ENCODE measurements around the gene RAN. TPM values are rescaled to one million over a fixed set of nuclear protein-coding genes. Genes with fewer than 3 reads are reported as not detected.

Gene RAN
- total RNA-seq (298 TPM), polyA plus RNA-seq (100 to 1,000 TPM; 682 to 837 (median 733) TPM)

DNA sequence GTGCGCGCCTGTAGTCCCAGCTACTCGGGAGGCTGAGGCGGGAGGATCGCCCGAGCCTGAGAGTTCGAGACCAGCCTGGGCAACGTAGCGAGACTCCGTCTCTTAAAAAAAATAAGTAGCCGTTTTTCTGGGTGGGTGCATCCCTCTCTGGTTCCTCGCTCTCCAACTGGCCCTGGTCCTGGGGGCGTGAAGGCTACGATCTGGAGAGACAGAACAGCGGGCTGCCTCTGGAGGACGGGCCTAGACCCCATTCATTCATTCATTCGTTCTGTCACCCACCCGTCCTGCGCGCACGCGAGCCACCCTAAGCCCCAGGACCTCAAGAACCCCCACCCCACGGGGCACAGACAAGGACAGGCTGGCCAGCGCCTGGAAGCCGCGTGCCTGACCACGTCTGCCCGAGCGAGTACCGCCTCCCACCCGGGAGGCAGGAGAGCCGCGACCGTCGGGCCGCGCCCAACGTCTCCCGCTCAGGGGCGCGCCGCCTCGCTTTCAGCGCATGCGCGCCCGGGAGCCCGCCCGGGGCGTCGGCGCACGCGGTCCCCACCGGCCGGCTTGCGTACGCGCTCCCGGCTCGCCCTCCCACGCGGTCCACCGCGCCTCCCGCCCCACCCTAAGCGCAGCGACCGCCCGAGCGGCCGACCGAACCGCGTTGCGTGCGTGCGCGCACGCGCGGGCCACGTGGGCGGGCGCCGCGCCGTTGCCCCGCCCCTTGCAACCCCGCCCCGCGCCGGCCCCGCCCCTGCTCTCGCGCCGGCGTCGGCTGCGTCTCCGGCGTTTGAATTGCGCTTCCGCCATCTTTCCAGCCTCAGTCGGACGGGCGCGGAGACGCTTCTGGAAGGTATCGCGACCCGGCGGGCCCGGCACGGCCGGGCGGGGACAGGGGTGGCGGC, at the start of gene RAN:
RAN (plus strand) TSS at position 781 of the 893 bp plus-strand sequence. CDS start 528 bp downstream, outside the sequence.
- Mint-ChIP-seq H3K27ac (peak within 1 kb of the TSS; percentile 95 to 97 (median 96)), H3K9me3 (peaks cover 0 to 1% (median 0%) of the 10 kb centered on the region in 7 donors), H3K27me3 (no peaks in the 10 kb centered on the region), H3K36me3 (peaks cover 35% of the 10 kb centered on the region), H3K4me3 (peak within 1 kb of the TSS; percentile 90 to 97 (median 94)), H3K4me1 (peaks cover 30 to 81% (median 45%) of the 10 kb centered on the region in 4 donors)
- H3K27me3 ChIP-seq (ENCODE audit: control insufficient read depth, insufficient read depth, low read length): no peaks in the 10 kb centered on the region
- H3K4me3 ChIP-seq (ENCODE audit: low read depth, low read length): peak within 1 kb of the TSS; percentile 95
- DNase-seq (peak; percentile 88 to 95 (median 91)), ATAC-seq (ENCODE audit: low read depth in 2 of 2) (peak; percentile 81 to 86)
- H3K36me3 ChIP-seq (ENCODE audit: control insufficient read depth, insufficient read depth, low read length): peaks cover 31% of the 10 kb centered on the region
- H3K27ac ChIP-seq (ENCODE audit: insufficient read depth, low read length, poor library complexity, severe bottlenecking): peak within 1 kb of the TSS; percentile 88
- peaks cover 54% of the 10 kb centered on the region for H3K4me1 ChIP-seq (ENCODE audit: control insufficient read depth, insufficient read depth, low read length, poor library complexity, severe bottlenecking)
- no peaks in the 10 kb centered on the region for H3K9me3 ChIP-seq (ENCODE audit: control insufficient read depth in 2 of 2, low read length in 2 of 2)

DNA sequence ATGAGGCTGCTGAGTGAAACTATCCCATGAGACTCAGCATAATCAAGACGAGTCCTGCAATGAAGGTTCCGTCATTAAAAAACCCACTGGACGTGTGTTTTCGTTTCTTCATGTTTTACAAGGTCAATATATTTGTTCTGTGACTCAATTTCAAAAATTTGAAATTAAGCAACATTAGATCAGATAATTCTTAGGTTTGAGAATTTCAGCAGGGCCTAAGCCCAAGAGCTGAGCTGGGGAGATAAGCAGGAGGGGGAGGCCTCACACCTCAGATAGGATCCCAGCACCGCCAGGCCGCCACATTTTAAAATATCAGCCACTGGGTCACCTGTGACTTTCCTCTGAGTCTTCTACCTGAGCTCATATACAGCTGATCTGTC, 46.1 kb upstream of the RAN start:
- Histone ChIP-seq H3K4me1 (ENCODE audit: control insufficient read depth, insufficient read depth, low read length, poor library complexity, severe bottlenecking) (no peaks in the 10 kb centered on the region), H3K36me3 (ENCODE audit: control insufficient read depth, insufficient read depth, low read length) (peaks cover 31% of the 10 kb centered on the region), H3K27ac (ENCODE audit: insufficient read depth, low read length, poor library complexity, severe bottlenecking) (no peak overlapping the region), H3K9me3 (ENCODE audit: control insufficient read depth in 2 of 2, low read length in 2 of 2) (no peaks in the 10 kb centered on the region), H3K4me3 (ENCODE audit: low read depth, low read length) (no peak overlapping the region), H3K27me3 (ENCODE audit: control insufficient read depth, insufficient read depth, low read length) (no peaks in the 10 kb centered on the region)
- no peak for DNase-seq
- H3K36me3 Mint-ChIP-seq: peaks cover 17% of the 10 kb centered on the region
- no peaks in the 10 kb centered on the region for H3K27me3 Mint-ChIP-seq
- H3K27ac Mint-ChIP-seq: no peak overlapping the region
- peaks cover 0 to 16% (median 9%) of the 10 kb centered on the region in 4 donors for H3K4me1 Mint-ChIP-seq
- H3K4me3 Mint-ChIP-seq: no peak overlapping the region
- no peaks in the 10 kb centered on the region for H3K9me3 Mint-ChIP-seq
- ATAC-seq (ENCODE audit: low read depth in 2 of 2): no peak

DNA sequence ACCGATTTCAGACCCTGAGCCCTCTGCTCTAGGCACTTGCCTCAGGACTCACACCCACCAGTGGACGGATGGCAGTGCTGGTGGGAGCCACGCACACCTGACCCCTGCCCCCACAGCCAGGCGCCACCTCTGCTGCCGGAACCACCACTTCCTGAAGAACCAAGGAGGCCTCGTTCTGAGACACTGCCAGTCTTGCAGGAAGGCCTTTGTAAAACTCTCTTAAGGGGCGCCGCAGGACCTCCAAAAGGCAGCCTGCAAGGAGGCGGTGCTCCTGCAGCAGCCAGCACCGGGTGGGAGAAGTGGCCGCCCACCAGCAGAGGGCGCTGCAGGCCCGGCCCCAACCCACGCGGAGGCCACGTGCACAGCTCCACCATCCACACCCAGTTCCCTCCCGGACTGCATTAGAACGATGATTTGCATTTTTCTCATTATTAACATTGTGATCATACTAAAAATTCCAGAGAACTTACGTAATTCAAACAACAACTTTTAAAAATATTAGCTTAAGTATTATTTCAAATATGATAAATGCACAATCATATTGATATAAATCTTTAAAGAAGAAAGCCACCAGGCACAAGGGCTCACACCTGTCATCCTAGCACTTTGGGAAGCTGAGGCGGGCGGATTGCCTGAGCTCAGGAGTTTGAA, 45.6 kb upstream of the RAN start:
- Mint-ChIP-seq H3K27me3 (no peaks in the 10 kb centered on the region), H3K4me3 (no peak overlapping the region), H3K36me3 (peaks cover 12% of the 10 kb centered on the region), H3K9me3 (no peaks in the 10 kb centered on the region), H3K27ac (no peak overlapping the region), H3K4me1 (peaks cover 0 to 20% (median 10%) of the 10 kb centered on the region in 4 donors)
- Histone ChIP-seq H3K36me3 (ENCODE audit: control insufficient read depth, insufficient read depth, low read length) (peaks cover 26% of the 10 kb centered on the region), H3K4me3 (ENCODE audit: low read depth, low read length) (no peak overlapping the region), H3K27me3 (ENCODE audit: control insufficient read depth, insufficient read depth, low read length) (no peaks in the 10 kb centered on the region), H3K4me1 (ENCODE audit: control insufficient read depth, insufficient read depth, low read length, poor library complexity, severe bottlenecking) (no peaks in the 10 kb centered on the region), H3K27ac (ENCODE audit: insufficient read depth, low read length, poor library complexity, severe bottlenecking) (no peak overlapping the region), H3K9me3 (ENCODE audit: control insufficient read depth in 2 of 2, low read length in 2 of 2) (no peaks in the 10 kb centered on the region)
- ATAC-seq (ENCODE audit: low read depth in 2 of 2) (peak; percentile 69 to 88), DNase-seq (peak; percentile 45 to 67 (median 63))

DNA sequence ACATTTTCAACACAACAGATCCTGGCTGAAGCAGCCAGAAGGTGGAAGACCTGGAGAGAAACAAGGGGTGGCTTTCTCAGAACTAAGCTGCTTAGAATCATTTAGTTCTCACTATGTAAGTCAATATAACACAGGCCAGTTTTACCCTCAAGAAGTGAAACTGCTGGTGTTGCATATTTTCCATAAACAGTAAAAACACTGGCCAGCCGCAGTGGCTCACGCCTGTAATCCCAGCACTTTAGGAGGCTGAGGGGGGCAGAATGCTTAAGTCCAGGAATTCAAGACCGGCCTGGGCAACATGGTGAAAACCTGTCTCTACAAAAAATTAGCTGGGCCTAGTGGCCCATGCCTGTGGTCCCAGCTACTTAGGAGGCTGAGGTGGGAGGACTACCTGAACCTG, 44.4 kb upstream of the RAN start:
- Histone ChIP-seq H3K4me3 (ENCODE audit: low read depth, low read length) (no peak overlapping the region), H3K4me1 (ENCODE audit: control insufficient read depth, insufficient read depth, low read length, poor library complexity, severe bottlenecking) (no peaks in the 10 kb centered on the region), H3K9me3 (ENCODE audit: control insufficient read depth in 2 of 2, low read length in 2 of 2) (no peaks in the 10 kb centered on the region), H3K27ac (ENCODE audit: insufficient read depth, low read length, poor library complexity, severe bottlenecking) (no peak overlapping the region), H3K36me3 (ENCODE audit: control insufficient read depth, insufficient read depth, low read length) (peaks cover 22% of the 10 kb centered on the region), H3K27me3 (ENCODE audit: control insufficient read depth, insufficient read depth, low read length) (no peaks in the 10 kb centered on the region)
- Mint-ChIP-seq H3K4me3 (no peak overlapping the region), H3K9me3 (no peaks in the 10 kb centered on the region), H3K4me1 (peaks cover 5 to 25% (median 15%) of the 10 kb centered on the region in 4 donors), H3K36me3 (peaks cover 11% of the 10 kb centered on the region), H3K27ac (peak overlapping the region; percentile 32 to 85 (median 38)), H3K27me3 (no peaks in the 10 kb centered on the region)
- no peak for ATAC-seq (ENCODE audit: low read depth in 2 of 2)
- DNase-seq: no peak

DNA sequence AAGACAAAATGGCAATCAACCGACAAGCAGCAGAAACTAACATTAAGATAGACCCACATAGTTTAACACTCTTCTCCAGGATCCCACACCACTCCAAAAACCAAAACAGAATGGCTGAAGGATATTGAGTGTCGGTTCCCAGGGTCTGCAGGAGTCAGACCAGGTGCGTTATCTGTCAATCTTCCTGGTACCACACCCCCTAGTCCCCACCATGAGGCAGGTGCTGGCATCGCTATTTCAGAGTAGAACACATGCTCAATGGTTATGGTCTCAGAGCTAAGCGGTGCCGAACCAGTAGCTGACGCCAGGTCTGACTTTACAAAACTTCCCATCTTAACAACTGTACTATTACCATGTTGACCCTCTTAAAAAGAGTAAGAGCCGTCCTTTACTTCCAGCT, 43.0 kb upstream of the RAN start:
- Mint-ChIP-seq H3K4me1 (peaks cover 8 to 37% (median 21%) of the 10 kb centered on the region in 4 donors), H3K27me3 (no peaks in the 10 kb centered on the region), H3K36me3 (peaks cover under 1% of the 10 kb centered on the region), H3K9me3 (no peaks in the 10 kb centered on the region), H3K4me3 (no peak overlapping the region), H3K27ac (peak overlapping the region in 2 of 3 donors; percentile 14 to 73)
- no peaks in the 10 kb centered on the region for H3K27me3 ChIP-seq (ENCODE audit: control insufficient read depth, insufficient read depth, low read length)
- no peak for ATAC-seq (ENCODE audit: low read depth in 2 of 2)
- peaks cover 14% of the 10 kb centered on the region for H3K36me3 ChIP-seq (ENCODE audit: control insufficient read depth, insufficient read depth, low read length)
- no peaks in the 10 kb centered on the region for H3K9me3 ChIP-seq (ENCODE audit: control insufficient read depth in 2 of 2, low read length in 2 of 2)
- DNase-seq: no peak
- H3K4me1 ChIP-seq (ENCODE audit: control insufficient read depth, insufficient read depth, low read length, poor library complexity, severe bottlenecking): peaks cover 4% of the 10 kb centered on the region
- H3K27ac ChIP-seq (ENCODE audit: insufficient read depth, low read length, poor library complexity, severe bottlenecking): no peak overlapping the region
- H3K4me3 ChIP-seq (ENCODE audit: low read depth, low read length): no peak overlapping the region

DNA sequence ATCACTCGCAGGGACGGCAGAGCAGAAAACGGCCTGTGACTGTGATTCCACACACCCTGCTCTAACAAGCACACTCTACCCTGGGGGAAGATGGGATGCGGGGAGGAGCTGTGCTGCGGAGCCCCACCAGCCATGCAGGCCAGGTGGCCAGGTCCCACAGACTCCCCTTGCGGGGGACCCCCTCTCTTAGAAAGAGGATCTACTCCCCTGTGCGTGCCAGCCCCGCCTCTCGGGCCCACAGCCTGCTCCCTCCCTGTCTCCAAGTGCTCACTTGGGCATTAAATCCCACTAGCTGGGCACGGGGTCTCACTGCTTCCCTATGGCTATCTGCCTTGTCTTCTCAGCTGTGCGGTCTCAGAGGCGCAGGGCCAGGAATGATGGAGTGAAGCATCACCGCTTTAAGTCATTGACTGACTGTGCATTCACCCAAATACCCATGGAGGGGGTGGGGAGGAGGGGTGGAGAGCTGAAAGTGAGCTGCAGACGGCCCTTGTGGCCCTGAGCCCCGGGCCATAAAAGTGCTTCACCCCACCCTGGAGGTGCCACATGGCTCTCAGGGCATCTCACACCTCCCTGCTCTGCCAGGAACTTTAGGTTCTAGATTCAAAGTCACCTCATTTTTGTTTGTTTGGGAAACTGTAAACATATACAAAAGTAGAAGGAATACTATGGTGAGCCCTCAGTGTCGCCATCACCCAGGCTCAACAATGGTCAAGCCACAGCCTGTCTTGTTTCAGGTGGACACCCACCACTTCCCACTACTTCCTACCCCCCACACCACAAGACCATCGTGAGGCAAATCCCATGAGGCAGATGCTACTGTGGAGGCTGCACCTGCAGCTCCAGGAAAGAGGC, 42.2 kb upstream of the RAN start:
- Mint-ChIP-seq H3K9me3 (no peaks in the 10 kb centered on the region), H3K4me1 (peaks cover 8 to 37% (median 24%) of the 10 kb centered on the region in 4 donors), H3K27me3 (no peaks in the 10 kb centered on the region), H3K27ac (peak overlapping the region in 1 of 3 donors; percentile 73), H3K4me3 (no peak overlapping the region), H3K36me3 (no peaks in the 10 kb centered on the region)
- H3K4me1 ChIP-seq (ENCODE audit: control insufficient read depth, insufficient read depth, low read length, poor library complexity, severe bottlenecking): peaks cover 4% of the 10 kb centered on the region
- H3K27ac ChIP-seq (ENCODE audit: insufficient read depth, low read length, poor library complexity, severe bottlenecking): no peak overlapping the region
- H3K4me3 ChIP-seq (ENCODE audit: low read depth, low read length): no peak overlapping the region
- H3K27me3 ChIP-seq (ENCODE audit: control insufficient read depth, insufficient read depth, low read length): no peaks in the 10 kb centered on the region
- DNase-seq: no peak
- H3K9me3 ChIP-seq (ENCODE audit: control insufficient read depth in 2 of 2, low read length in 2 of 2): no peaks in the 10 kb centered on the region
- H3K36me3 ChIP-seq (ENCODE audit: control insufficient read depth, insufficient read depth, low read length): peaks cover 10% of the 10 kb centered on the region
- no peak for ATAC-seq (ENCODE audit: low read depth in 2 of 2)

DNA sequence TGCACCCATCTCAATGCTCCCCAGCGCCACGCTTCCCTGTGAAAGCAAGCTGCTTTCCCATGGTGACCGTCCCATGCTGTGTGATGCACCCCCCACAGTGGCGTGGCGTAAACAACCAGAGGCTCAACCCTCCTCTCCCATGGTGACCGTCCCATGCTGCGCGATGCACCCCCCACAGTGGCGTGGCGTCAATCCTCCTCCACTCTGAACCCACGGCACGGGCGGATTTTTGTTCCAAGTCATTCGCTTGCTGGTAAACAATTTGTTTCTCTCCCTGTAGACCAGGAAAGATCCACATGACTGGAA, 41.7 kb upstream of the RAN start:
- Mint-ChIP-seq H3K27me3 (no peaks in the 10 kb centered on the region), H3K36me3 (no peaks in the 10 kb centered on the region), H3K4me3 (no peak overlapping the region), H3K27ac (peak overlapping the region in 1 of 3 donors; percentile 25), H3K4me1 (peaks cover 8 to 37% (median 24%) of the 10 kb centered on the region in 4 donors), H3K9me3 (no peaks in the 10 kb centered on the region)
- Histone ChIP-seq H3K4me3 (ENCODE audit: low read depth, low read length) (no peak overlapping the region), H3K36me3 (ENCODE audit: control insufficient read depth, insufficient read depth, low read length) (peaks cover 5% of the 10 kb centered on the region), H3K4me1 (ENCODE audit: control insufficient read depth, insufficient read depth, low read length, poor library complexity, severe bottlenecking) (peaks cover 4% of the 10 kb centered on the region), H3K27ac (ENCODE audit: insufficient read depth, low read length, poor library complexity, severe bottlenecking) (no peak overlapping the region), H3K27me3 (ENCODE audit: control insufficient read depth, insufficient read depth, low read length) (no peaks in the 10 kb centered on the region), H3K9me3 (ENCODE audit: control insufficient read depth in 2 of 2, low read length in 2 of 2) (no peaks in the 10 kb centered on the region)
- ATAC-seq (ENCODE audit: low read depth in 2 of 2) (no peak), DNase-seq (no peak)

Data from CD4-positive, CD25-positive, alpha-beta regulatory T cell (primary cell).